ENCODE measurements around the gene PTPRE.

The PTPRE gene

DNA sequence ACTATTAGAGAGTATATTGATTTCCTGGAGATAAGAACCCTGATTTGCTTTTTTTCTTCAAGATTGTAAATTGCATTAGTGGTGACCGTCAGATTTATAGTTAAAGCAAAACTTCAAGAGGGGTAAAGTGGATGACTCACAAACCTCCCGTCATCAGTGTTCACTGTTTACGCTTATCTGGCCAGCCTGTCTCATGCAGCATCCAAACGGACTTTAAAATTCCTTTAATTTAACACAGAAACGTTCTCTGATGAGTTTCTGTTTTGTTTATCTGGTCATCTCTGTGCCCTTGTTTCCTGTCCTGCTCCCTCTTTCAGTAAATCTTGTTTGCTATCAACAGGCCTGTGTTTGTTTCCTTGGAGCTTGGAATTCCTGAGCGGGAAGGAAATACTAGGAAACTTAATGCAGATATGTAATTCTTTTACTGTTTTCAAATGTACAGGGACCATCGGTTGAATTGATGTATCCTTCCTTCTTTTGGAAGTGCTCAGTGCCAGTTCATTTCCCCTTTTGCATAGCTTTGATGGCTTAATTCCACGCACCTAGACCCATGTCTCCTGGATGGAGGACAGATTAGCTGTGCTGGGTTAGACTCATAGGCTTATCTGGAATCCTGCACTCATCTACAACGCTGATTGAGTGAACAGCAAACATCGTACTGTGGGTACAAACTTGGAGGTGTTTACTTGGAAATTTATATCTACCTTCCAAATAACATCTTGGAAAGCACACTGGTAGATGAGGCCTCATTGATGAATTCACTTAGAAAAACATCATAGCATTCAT is 21.3 kb downstream of the PTPRE start:
- DNase-seq, result no peak

DNA sequence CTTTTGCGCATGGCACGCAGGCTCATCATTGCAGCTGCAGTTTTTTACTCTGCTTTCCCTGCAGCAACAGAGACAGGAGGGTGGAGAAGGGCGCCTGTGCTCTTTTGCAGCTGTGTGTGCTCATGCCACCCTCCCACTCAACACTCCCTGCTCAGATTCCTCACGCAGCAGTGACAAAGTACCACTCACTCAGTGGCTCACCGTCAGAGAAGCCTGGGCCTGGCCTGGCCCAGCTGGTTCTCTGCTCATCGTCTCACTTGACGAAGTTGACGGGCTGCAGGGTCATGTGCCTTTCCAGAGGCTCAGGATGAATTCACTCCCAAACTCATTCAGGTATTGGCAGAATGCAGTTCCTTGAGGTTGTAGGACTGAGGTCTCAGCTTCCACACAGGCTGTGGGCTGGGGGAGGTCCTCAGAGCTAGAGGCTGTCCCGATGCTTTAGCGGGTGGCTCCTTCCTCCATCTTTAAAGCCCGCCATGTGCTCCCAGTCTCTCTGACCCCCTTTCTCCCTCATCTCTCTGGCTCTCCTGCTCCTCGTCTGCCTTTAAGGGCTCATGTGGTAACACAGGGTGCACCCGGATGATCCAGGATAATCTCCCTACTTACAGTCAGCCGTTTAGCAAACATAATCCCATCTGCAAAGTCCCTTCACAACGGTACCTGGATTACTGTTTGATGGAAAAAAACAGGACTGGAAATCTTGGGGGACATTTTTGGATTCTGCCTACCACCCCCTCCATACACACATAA is 25.8 kb downstream of the PTPRE start:
- no peak for DNase-seq

DNA sequence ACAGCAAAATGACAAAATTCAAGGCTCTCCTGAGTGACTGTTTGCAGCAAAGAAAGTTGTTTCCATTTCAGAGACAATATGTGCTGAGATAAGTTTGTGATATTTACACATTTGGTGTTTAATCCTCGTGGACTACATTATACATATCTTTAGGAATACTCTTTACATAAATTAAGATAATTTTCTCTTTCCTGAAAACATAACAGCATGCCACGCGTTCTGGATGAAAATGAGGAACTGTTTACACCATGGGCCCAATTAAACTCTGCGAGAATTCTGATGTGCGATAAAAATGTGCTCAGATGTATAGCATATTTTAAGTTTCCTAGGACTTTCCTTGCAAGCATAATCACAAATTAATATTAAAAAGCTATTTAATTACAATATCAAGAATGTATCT is 26.4 kb downstream of the PTPRE start:
- DNase-seq, result no peak

DNA sequence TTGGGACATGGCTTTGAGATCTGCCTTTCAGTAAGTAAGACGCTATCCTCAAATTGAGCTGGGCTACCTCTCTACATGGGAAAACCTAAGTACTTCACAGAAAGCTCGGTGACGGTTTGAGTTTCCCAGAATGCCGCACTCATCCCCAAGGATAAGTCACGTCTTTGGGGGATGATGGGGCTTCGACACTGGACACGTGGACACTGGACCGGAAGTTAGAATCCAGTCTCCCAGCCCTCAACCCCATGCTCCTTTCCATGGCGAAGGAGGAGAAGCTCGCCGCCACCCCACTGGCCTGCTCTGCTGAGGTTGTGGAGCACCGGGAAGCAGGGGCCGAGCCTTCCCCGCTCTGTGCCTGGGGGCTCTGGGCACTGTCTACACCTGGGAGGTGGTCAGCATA is 27.5 kb downstream of the PTPRE start:
- DNase-seq, result no peak

DNA sequence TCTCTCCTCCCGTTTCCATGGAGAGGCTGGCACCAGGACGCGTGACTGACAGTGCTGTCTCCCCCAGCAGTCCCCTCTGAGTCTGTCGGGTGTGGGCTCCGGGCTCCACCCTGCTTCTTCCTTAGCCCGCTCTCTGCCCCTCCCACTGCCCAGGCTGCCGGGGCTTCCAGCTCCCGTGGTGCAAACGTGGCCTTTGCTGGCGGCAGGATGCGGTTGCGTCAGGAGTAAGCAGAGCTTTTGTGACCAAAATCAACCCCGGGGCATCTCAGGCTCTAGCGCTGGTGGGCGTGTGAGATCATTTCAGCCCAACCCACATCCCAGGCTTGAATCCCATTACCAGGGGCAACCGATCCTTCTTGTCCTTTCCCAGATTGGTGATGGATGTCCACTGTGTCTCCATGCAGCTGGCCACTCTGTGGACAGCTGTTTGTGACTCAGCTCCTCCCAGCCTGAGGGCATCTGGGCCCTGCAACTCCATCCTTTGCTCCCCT is 28.2 kb downstream of the PTPRE start:
- DNase-seq, result no peak

DNA sequence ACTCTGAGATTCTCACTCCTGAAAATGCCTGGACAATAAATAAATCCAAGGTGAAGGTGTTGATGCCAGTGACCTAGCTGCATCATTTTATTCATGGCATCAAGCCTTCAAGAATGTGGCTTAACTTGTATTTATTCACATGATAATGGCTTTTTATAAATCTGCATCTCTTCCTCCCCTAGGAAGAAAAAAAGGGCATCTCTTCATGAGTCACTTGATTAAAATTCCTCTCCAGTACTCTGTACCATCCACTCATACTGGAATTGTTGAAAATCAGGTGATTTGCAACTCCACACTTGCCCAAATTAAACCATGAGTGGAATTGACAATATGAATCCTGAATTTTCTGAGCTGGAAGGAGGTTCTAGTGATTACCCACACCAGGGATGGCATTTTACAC is 30.2 kb downstream of the PTPRE start:
- DNase-seq, result no peak

DNA sequence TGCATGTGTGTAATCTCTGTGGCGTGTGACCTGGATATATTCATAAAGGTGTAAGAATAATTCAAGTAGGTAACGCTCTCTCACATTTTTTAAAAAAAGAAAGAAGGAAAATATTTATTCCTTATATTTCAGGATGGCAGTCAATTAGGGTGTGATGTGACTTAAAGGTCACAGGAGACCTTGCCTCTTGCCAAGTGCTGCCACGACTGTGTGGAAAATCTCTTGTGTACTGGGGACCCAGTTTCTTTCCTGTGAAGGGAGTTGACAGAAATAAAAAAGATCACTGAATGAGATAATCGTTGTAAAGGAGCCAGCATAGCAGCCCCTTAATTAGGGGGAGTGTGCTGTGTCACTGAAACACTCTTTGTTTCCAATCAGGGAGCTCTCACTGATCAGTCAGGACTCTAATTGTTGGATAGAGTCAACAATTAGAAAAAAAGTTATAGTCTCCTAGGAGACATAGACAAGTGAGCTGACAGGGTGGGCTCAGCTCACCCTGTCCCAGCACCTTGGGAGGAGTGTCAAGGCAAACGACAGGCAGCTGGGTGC is 31.1 kb downstream of the PTPRE start:
- DNase-seq, result no peak

DNA sequence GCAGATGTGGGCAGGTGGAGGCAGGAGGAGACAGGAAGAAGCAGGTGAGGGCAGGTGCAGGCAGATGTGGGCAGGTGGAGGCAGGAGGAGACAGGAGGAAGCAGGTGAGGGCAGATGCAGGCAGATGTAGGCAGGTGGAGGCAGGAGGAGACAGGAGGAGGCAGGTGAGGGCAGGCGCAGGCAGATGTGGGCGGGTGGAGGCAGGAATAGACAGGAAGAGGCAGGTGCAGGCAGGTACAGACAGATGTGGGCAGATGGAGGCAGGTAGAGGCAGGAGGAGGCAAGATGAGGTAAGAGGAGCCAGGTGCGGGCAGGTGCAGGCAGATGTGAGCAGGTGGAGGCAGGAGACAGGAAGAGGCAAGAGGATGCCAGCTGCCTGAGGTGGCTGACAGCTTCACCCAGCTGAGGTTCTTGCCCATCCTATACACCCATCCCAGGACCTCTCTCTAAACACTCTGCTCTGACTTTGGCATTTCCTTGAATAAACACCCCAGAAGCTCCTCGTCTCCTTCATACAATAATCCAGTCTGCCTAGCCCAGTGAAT is 33.0 kb downstream of the PTPRE start:
- DNase-seq, result no peak

DNA sequence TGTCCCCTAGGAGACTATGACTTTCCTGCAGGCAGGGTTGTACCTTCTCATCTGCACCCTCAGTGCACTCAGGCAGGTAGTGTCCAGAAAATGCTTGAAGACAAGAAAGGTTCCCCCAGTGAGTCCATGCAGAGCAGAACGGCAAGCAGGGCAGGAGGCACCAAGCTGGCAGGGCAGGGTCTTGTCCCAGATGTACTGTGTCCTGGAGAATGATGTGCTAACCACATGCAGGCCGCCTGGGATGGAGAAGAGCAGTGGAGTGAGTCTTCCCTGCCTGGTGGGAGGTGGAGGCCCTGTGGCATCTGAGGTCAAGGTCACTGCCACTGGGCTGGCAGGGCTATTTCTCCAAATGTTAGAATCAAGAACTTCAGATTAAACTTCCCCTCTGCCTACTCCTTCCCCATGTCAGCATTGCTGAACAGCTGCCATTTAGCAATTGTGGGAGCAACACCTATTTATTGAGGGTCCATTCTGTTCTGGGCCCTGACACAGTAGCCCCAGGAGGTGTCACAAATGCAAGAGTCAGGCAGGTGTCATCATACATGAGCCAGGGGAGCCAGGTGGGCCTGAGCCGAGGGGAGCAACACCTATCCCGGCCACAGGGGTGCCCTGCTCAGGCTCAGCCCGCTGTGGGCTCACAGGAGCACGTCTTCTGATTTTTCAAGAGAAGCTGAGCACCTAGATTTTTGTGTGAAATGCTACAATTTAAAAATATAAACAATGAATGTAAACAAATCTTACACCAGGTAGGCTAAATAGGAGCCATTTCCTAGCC is 34.1 kb downstream of the PTPRE start:
- DNase-seq, result no peak

DNA sequence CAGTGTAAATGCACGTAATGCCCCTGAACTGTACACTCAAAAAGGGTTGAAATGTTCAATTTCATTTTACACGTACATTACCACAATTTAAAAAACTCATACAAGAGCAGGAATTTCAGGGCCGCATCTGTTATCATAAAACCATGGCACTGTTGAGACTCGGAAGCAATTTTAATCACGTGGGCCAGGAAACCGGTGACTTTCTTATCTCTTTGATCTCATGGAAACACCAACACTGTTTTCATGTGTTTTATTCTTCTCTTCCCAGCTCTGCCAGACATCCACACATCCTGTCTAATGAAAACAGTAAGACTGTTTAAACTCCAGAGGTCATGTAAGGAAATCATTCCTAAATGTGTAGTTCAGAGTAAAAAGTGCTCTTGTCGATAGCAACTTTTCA is 35.9 kb downstream of the PTPRE start:
- DNase-seq, result no peak

DNA sequence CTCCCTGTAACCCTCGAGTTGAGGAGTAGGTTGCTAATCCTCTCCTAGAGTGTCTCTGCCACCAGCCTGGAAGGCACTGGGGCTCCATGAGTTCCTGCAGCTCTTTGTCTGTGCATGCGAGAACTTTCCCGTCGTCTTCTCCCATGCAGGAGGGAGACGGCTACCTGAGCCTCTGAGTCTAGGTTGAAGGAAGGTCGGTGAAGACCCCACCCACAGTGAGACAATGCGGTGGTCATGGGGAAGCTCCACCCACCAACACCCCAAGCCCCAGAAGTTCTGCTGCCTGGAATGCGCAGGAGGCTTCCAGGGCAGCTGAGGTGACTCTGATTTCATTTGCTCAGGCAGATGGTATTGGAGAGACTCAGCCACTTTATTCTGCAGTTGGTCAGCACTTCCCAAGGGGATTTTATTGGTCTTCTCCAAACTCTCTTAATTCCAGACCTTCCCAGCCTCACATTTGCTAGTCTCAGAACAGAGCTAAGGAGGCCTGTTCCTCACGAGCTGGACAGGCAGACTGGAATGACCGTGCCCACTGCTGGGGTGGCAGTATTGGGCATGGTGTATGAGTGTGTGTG is 36.5 kb downstream of the PTPRE start:
- no peak for DNase-seq

DNA sequence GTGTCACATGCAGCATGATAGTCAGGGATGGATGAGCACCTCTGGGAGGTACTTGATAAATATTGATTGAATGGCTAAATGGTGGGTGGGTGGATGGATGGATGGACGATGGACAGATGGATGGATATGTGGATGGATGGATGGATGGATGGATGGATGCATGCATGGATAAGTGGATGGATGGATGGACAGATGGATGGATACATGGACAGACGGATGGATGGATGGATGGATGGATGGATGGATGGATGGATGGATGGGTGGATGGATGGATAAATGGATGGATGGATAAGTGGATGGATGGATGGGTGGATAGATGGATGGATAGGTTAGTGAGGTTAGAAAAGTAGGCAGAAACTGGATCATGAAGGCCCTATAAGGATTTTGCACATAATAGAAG is 37.4 kb downstream of the PTPRE start:
- no peak for DNase-seq

DNA sequence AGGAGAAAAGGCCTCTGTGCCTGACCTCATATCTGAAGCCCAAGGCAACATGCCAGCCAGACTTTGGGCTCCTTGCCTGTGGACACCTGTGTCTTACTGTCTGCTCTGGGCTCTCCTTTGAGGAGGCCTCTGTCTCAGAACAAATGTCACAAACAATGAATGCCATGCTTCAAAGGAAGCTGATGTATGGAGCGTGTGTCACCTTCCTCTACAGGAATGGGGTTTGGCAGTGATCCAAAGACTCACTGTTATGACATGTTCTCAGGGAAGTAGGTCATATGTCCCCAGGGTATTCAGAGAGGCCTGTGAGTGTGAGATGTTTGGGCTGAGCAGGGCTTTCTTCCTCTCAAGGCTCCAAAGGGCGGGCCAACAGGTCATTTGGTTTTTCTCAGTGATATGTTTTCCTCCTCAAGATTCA is 38.4 kb downstream of the PTPRE start:
- DNase-seq, result no peak

DNA sequence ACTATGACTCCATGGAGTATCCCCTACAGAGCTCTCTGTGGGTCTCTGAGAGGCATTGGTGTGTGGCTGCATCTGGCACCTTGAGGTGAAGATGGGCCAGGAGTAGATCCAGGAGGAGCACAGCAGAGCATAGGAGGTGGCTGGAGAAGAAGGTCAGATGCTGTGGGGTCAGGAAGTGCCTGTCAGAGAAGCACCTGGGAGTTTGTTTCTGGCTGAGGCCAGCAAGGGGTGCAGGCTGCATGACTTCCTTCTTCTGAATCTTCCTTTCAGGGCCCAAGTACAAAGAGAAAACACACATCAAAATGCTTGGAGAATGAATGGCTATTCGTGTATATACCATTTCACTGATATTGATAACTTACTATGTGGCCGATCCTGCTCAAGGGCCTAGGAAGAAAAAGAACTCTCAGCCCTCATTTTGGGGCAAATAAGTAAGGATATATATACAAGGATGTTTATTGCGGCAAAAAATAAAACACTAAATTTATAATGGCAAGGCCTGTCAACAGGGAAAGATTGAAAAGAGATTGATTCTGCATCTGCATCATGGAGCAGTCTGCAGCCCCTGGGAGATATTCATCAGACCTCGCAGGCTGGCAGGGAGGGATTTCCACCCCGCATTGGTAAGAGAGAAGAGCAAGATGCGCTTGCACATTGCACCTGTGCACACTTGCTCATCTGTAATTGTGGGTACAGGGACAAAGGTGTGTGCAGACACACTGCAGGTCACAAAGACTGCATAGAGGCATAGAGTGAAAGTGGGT is 39.2 kb downstream of the PTPRE start:
- no peak for DNase-seq

DNA sequence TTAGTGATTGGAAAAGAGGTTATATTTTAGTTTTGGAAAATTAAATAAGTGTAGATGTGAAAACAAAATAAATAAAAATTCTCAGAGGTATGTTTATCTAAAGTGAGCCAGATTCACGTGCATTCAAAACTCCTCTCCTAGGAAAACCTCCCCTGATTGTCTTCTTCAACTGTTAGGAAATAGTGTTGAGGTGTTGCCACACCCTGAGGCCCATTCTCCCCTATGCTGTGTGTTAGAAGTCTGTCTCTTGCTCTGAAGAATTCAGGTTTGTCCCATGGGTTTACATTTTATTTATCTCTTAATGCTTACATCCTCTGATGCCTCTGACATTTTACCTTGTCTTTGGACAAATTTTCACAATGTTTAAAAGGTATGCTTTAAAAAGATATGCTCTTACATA is 40.3 kb downstream of the PTPRE start:
- DNase-seq, result no peak

DNA sequence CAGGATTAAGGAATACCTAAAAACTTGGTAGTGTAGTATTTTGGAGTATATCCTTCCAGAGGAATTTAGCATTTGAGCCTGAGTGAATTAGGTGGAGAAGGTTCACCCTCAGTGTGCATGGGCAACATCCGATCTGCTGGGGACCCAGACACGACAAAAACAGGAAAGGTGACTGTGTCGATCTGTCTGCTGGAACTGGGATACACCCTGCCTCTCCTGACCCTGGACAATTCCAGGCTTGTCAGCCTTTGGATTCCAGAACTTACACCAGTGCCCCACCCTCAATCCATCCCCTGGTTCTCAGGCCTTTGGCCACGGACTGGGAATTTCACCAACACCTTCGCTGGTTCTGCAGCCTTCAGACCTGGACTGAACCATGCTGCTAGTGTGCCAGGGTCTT is 41.9 kb downstream of the PTPRE start:
- DNase-seq, result no peak

DNA sequence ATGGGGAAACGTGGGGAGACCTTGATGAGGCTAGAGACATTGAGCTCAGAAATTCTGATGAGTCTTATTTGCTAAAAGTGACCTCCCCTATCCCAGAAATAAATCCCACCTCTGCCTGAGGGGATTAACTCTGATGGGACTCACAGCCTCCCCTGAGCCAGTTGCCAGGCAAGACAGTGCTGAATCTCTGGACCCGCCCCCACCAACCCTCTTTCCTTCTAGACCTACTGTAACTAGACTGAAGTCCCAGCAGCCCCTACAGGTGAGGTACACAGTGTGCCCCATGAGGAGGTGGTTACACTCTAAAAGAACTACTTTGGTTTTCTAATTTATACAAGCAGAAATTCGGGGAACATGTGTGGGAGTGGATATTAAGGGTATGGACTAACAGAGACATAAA is 42.9 kb downstream of the PTPRE start:
- no peak for DNase-seq

DNA sequence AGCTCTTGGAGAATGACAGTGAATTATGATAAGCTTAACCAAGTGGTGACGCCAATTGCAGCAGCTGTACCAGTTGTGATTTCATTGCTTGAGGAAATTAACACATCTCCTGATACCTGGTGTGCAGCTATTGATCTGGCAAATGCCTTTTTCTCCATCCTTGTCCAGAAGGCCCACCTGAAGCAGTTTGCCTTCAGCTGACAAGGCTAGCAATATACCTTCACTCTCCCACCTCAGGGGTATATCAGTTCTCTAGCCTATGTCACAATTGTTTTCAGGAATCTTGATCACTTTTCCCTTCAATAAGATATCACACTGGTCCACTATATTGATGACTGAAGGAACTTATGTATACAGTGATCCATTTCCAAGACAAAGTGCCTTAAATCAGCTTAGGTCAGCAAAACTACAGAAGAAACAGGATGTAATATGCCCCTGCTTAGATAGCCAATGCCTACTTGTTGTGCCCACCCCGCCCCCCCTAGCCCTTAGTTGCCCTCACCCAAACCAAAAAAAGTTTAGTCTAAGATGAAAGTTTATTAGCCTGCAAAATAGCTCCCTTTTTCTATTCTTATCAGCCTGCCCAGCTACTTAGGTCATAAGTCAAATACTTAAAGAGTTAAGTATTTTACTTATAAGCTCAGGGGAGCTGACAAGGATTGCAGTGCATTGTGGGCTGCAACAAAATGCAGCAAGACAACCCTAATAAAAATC is 45.1 kb downstream of the PTPRE start:
- no peak for DNase-seq

DNA sequence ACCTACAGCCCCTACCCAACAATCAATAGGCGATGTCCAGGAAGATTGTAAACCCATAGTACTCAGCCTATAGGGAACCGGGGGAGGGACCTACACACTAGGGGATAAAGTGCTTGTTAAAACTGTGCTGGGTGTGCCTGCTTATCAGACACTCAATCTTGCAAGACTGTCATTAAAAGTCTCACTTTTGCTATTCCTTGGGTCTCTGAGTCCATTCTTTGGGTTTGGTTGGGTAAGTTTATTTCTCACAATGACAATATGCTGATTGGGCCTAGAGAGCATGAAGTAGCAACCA is 45.6 kb downstream of the PTPRE start:
- DNase-seq, result no peak

DNA sequence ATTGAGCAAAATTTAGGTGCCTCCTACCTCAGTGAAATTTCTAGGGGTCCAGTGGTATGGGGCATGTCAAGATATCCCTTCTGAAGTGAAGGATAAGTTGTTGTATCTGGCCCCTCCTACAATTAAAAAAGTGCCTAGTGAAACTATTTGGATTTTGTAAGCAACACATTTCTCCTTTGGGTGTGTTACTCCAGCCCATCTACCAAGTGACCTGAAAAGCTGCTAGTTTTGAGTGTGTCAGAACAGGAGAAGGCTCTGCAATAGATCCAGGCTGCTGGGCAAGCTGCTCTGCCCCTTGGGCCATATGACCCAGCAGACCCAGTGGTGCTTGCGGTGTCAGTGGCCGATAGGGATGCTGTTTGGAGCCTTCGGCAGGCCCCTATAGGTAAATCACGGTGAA is 46.0 kb downstream of the PTPRE start:
- DNase-seq, result no peak

DNA sequence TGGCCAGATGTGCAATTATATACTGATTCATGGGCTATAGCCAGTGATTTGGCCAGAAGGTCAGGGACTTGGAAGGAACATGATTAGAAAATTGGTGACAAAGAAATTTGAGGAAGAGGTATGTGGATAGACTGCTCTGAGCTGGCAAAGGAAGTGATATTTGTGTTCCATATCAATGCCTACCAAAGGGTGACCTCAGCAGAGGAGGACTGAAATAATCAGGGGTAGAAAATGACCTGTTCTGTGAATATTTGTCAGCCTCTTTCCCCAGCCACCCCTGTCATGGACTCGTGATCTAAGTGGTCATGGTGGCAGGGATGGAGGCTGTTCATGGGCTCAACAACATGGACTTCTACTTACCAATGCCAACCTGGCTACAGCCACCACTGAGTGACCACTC is 47.0 kb downstream of the PTPRE start:
- no peak for DNase-seq

Data from activated naive CD4-positive, alpha-beta T cell treated with Interleukin-2 at 50 U/mL for 16 hours (primary cell).